ENCODE data around the gene RAB11A.

- TF ChIP-seq TAF1 (IDR thresholded peaks at IDR 0.05; ENCODE audit: low read depth, low read length) (no peak), POLR2AphosphoS5 (IDR thresholded peaks at IDR 0.05; ENCODE audit: low read depth, low read length) (no peak), POLR2A (IDR thresholded peaks at IDR 0.05; ENCODE audit: low read depth, low read length) (no peak), SPI1 (IDR thresholded peaks at IDR 0.05; ENCODE audit: low read depth, low read length) (no peak), PAX5 (IDR thresholded peaks at IDR 0.05; ENCODE audit: insufficient read depth, low read length, severe bottlenecking) (no peak), POU2F2 (IDR thresholded peaks at IDR 0.05; ENCODE audit: low read depth, low read length) (no peak)
Measured at GRCh38 chr15:65893060-65893459, 23.8 kb downstream of the RAB11A start.

All from GM12891 (cell line).